GM18861 (cell line): ENCODE measurements around the gene SORCS3.

Experiments used
- ATAC-seq: cut with Tn5 transposase; IDR thresholded peaks from one replicate; pipeline ENCODE4 v1.9.1; 2021; ENCODE audit not compliant: unreplicated experiment

The SORCS3 gene

DNA sequence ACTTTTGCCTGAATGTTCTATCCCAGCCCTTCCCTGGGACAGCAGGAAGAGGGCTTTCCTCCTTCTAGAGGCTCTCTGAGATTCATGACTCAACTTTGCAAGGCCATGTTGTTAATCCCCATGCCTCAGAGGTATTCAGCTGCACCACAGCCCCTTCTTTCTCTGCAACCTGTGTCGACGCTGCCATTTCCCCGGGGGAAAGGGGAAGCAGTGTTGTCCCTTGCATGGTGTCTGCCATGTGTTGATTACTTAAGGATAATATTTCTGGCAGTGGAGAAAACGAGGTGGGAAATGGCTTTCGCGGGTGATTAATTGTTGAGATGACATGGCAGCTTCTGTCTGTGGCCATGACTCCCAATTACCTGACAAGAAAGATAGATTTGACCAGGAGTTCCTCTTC lies 133.1 kb downstream of the SORCS3 start:
- no peak for ATAC-seq

DNA sequence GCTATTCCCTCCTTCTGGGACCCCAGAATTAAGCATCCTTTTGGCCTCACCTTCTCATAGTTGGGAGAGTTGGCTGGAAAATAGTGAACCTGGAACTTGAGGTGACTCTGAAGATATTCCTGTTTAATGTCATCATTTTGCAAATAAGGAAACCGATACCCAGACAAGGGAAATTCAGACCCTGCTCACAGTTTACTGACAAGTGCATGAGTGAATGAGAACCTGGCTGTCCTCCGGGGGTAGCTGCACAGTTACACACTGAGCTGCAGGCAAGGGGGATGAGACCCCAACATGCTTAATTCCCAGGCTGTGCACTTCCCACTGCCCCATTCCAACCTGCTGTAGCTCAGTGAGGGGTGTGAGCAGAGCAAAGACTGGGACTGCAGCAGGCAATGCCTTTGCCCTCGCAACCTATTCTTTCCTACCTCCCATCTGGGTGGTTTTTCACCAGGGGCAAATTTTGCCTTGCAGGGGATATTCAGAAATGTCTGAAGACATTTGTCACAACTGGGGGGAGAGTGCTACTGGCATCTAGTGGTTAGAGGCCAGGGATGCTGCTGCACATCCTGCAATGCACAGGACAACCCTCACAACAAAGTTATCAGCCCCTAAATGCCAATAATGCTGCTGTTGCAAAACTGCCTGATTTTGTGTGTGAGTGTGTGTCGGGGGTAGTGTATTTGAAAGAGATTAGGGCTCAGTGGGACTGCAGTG lies 136.2 kb downstream of the SORCS3 start:
- no peak for ATAC-seq

DNA sequence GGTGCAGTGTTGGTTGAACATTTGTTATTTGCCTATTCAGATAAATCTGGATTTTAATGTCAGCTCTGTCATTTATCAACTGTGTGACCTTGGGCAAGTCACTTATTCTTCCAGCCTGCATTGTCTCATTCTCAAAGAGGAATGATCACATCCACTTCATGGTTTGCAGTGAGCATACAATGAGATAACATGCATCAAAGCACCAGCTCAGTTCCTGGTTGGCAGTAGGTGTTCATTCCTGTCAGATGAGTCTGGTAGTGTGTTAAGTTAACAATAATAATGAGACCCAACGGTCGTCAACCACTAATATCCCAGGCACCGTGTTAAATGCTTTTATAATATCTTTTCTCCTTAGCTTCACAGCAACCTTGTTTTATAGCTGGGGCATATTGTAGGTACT lies 137.3 kb downstream of the SORCS3 start:
- ATAC-seq: no peak

DNA sequence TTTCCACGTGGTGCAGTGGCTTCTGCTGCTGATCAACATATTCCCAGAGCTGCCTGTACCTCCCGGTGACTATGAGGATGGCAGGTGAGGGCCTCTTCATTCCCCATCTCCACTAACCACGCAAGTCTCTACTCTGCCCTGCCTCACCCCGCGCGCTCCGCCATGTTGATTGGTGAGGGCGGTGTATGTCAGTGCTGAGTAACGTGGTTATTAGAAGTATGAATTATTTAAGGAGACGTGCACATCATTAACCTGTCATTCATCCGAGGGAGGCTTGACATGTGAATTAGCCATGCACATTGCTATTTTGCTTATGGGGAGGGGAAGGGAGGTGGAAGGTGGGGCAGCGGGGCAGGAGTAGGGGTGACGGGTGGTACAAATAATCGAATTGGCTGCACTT lies 138.6 kb downstream of the SORCS3 start:
- ATAC-seq: no peak

DNA sequence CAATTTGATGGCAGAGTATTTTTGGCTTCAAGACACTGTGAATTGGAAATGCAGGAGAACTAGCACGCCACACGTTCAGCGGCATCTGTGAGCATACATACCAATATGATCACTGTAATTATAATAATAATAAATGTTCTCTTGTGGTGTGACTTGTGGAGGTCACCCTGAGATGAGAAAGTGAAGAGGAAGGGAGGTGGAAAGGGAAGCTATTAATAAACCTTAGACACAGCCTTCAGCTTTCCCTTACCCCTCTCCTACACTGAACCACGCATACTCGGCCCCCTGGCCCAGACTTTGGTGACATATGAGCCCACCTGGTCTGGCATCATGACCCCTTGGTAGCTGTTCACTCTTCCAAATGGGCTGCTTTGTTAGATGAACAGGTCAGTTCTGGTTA lies 139.1 kb downstream of the SORCS3 start:
- ATAC-seq: no peak

DNA sequence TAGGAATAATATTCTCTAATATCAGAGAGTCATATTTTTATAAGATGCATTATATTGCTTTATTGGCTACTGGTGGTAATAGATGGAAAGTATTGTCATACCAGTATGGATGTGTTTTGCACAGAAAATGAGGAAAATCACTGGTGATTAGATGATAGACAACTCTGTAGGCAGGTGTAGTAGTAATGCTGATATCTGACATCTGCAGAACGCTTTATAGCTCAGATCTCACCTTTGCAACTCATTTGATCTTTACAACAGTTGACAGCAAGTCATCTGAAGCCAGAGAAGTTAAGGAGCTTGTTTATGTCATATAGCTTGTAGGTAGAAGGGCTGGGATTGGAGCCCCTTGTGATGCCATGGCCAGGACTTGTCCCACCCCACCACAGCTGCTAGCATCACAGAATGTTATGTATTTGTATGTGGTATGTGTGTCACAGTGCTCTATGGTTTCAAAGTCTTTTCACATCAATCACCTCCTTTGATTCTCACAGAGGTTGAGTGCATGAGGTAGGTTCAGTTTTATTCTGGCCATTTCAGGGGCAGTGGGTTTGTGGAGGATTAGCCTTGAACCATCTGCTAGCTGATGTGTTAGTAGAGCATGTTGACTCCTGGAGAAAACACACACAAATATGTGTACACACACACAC lies 140.0 kb downstream of the SORCS3 start:
- no peak for ATAC-seq

DNA sequence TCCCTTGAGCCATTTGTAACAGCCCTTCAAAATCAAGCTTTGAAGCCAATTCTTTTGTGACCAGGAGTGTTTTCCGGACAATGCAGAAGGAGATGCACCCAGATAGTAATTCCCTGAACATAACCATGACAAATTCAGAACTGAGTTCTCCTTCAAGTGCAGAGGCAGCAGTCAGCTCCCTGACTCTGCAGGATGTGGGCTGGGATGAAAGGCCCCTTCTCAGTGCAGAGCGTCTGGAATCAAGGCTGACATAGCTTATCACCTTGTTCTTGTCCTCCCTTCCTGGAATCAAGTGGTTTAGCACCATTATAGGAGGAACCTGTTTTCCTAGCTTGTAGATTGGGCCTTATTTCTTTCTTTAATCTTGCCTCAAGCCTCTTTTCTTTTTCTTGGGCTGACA lies 143.4 kb downstream of the SORCS3 start:
- ATAC-seq: no peak

DNA sequence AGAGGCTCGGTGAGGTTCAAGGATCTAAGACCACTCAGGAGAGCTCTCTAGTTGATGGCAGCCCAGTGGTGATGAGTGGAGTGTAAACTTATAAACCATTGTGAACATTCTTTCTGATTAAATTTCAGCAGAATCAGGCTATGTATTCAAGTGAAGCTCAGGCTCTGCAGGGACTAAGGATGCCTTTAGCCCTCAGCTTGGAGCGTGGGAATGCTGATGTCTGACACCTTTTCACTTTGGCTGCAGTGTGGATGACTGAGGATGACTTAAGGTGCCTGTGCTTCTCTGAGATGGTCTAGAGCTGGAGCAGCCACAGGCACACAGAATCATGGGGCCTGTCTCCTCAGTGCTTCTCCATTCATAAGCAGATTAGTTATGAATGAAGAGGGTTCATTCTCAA lies 150.4 kb downstream of the SORCS3 start:
- no peak for ATAC-seq

DNA sequence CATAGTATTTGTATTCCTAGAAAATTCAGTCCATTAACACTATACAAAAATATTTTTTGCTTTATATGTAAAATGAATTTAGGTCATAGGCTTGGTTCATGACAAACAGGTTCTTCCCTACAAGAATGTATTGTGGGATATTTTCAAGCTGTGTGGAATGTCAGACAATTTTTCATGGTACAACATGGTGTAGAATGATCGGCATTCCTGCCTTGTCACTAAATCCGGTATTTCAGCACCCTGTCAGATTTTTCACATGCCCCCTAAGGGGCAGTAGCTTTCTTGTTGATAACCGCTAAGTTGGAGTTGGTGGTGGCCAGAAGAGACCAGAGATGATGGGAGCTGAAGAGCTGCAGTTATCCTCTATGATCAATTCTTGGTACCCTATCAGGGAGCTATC lies 154.3 kb downstream of the SORCS3 start:
- ATAC-seq: no peak

DNA sequence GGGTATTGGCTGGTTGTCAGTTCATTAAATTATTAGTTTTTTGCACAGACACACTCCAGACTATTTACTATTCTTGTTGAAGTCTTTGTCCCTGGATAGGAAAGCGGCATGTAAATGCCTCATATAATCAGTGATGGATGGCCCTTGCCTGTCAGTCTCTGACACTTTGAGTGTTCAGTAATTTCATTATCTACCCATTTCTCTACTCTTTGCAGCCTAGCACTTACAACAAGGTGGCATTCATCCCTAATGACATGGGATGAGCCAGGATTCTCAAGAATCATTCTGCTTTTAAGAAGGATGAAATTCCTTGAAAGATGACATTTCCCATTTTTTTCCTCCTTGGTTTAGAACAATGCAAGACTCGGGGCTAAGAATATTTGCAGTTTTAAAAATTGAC lies 155.7 kb downstream of the SORCS3 start:
- no peak for ATAC-seq

DNA sequence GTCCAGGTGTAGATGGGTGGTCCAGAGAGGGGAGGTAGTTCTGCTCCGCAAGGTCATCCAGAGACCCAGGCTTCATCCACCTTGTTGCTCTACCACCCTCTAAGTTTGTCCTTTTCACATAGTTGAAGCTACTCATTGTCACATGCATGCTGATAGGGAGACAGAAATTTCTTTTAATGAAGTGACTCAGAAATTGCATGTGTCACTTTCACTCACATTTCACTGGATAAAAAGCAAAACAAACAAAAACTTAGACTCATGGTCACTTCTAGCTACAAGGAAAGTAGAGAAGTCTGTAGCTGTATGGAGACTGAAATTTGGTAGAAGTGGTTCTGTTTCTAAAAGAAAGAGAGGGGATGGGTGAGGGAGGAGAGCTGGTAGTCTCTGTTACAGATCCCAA lies 161.9 kb downstream of the SORCS3 start:
- ATAC-seq: no peak

DNA sequence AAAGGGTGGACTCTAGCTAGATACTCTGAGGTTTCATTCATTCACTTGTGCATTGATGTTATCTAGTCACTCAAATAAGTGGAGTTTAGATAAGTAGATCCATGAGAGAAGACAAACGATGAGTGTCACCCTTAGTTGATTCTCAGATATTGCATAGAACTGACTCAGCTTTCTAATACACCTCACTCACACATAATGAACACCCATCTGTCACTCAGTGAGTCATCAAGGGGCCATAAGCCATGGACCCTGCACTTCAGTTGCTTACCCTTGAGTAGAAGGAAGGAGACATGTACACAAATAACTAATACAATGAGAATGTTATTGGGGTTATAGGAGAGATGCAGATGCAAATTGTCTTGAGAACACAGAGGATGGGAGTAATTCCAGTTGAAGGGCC lies 163.8 kb downstream of the SORCS3 start:
- ATAC-seq: no peak

DNA sequence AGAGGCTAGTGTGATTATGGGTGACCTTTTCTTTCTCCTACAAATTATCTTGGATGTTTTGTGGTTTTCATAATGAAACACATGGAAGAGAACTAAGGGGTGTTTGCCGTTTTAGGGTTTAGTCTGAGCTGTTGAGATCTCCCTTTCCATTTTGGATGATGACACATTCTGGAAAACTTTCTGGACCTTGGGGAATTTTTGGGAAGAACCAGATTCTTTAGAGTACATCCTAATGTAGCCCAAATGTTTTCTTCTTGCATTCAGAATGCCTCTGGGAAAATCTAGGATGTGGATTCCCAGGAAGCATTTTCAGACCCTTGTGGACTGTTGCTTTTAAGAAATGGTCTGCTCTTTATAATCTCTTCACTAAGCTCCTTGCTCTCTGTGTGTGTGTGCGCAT lies 165.7 kb downstream of the SORCS3 start:
- no peak for ATAC-seq

DNA sequence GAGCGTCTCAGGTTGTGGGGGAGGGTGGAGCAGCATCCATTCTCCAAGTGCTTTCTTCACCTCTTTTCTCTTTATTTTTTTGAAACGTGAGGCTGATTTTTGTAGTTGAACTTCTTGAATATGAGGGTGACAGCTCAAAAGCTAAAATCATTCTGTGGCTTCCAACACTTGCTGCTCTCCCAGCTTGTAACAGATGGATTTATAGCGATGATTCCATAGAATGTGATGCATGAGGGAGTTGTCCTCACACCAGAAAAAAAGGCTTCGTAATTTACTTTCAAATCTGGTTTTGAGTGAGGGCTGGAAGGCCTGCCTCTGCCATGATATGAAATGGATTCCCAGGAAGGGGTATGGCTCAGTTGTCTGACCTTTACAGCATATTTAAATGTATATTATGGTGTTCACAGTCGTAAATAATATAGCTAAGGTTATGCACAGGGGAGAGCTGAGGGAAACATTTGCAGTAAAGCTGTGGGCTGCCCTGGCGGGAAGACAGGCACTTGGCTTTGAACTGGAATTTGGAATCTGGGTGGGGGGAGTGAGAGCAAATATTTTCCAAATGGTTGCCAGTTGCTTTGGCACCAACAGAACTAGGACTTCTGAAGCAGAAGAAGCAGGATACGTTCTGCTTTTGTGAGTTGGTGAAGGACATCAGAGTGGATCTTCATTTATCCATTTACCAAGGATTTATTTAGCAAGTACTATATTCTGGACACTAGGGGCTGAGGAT lies 166.7 kb downstream of the SORCS3 start:
- no peak for ATAC-seq

DNA sequence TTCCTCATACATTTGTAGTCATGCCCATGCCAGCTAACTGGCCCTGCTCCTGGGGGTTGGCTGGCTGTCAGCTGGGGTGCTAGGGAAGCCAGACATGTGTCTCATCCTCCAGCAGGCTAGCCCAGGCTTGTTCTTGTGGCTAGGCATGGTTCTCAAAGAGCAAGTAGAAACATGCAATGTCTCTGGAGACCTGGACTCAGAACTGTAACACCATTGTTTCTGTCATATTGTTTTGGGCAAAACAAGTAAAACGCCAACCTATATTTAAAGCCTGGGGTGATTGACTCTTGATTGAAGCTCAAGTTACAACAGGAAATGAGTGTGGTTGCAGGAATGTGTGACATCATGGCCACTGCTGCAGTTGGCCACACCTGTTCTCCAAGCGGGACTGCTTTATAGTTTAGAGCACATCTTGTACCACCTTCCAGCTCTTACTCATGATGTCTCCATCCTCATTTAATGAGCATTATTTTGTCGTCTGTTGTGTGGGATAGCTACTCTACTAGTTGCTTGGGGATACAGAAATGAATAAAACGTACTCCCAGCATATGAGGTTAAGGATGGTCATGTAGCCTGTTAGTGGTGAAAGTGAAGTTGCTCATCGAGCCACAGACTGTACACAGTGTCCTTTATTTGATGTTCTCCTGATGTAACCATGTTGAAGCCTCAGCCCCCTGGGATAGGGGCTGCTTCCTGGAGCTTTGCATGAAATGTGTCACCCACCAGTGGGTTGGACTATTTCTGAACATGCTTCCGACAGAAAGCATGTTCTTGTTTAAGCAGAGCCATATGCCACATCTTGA lies 168.4 kb downstream of the SORCS3 start:
- peak; percentile 87 for ATAC-seq

DNA sequence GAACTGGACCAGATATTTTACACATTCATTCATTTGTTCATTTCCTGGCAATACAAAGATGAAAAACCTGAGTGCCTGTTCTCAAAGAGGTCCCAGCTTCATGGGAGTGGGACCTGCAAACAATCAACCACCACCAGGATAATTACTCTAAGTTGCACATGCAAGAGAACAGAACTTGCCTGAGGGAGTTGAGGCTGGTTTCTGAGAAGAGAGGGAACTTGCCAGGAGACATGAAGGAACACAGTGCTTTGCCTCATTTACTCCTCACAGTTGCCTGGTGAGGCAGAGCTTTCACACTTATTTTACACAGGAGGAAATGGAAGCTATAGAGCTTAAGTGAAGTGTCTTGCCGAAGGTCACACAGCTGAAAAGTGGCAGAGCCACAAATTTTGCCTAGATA lies 170.1 kb downstream of the SORCS3 start:
- no peak for ATAC-seq

DNA sequence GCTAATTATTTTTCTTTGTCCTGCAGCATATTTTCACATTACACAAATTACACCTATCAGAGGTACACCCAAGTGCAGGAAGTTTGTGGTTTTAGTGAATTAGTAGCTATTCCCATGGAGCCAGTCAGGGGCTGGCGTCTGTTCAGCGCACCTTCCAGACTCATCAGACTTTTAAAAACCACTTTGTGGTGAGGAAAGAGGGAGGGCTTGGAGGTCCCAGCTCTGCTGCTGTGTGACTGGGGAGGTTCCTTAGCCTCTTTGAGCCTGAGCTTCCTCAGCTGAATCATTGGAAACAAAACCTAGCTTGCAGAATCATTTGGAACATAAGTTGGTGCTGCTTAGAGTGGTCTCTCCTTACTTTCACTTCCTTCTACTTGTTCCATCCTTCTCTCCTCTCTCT lies 175.4 kb downstream of the SORCS3 start:
- ATAC-seq: no peak

DNA sequence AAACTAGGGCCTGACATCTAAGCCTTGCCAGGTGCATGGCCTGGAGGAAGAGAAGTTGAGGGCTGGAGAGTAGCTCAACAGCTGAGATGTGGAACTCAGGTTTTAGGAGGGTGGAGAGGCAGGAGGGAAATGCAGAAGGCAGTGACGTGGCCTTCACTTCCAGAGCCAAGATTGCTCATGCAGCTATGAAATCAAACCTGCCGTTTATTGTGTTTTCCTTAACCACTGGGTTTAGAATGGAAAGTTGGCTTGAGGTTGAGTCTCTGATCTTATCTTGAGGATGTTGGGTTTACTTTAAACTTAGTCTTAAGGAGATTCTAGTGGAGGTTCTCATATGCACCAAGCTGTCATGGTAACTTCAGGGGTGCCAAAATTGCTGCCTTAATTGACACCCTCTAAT lies 178.6 kb downstream of the SORCS3 start:
- ATAC-seq: no peak

DNA sequence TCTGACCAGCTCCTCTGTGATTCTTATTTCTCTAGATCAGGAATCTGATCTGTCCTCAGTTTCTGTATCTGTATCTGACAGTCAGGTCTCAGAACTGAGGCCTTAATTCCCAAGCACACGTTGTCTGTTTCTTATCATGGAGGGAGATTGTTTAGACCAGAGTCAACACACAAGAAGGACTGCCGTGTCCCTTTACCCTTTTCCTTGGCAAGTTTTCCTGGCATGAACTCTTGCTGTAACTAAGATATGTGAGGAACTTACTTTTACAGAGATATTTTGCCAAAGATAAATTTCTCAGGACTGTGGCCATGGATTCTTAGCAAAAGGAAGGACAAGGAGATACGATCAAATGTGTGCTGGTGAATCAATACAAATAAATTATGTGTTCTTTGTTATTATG lies 181.0 kb downstream of the SORCS3 start:
- ATAC-seq: no peak

DNA sequence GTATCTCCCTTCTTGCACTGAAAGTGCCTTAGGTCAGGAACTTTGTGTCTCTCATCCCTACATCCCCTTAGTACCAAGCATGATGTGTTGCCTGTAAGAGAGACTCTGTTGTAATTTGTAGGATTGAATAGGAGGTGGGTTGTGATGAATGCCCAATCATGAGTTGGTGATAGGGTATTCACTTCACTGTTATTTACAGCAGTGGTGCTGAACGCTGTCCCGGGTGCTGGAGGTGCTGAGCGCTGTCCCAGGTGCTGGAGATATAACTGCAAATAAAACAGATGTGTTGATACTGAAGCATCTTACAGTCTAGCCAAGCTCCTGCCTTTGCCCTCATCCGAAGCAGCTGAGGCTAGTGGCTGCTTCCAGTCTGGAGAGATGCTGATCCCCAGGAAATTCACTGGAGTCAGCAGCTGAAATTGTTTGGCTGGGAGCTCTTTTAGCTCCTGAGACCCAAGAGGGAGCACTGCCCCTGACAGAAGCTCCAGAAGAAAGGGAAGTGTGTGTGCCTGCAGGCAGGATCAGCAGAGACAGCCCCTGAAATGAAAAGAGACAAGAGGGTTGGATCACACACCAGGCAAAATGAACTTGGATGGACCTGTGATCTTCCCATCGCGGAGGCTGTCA lies 183.4 kb downstream of the SORCS3 start:
- peak; percentile 64 for ATAC-seq

DNA sequence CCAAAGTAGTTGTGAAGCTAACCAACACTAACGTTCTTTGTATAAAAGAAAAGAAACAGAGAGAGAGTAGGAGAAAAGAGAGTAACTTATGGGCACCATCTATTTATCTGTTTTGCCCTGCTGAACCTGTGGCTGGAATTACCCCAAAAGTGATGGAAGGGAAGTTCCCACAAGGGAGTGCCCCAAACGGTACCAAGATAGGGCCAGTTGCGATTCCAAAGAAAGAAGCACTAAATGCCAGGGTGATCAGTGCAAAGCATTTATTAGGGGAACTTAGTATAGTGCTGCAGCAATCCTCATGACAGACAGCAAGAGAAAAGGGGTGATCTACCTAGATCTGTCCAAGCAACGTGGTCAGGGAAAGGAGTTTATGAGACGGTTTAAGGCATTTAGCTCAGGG lies 190.2 kb downstream of the SORCS3 start:
- ATAC-seq: no peak
